ENCODE results near the gene NEMF. TPM values are rescaled to one million over a fixed set of nuclear protein-coding genes. Genes with fewer than 3 reads are reported as not detected.
A peak's percentile ranks its signal among the peaks of the same experiment; 100 is the strongest.
"Not testable (repeated sequence)": the region's sequence is repeated elsewhere in the genome, so short reads cannot be mapped to it uniquely, and the experiment has no call there.

The NEMF gene
- total and polyA plus RNA-seq, 3 experiments from 2014 or later: 48.9 to 71.9 (median 69.2) TPM

- no peak for DNase-seq
- ChIA-PET POLR2A (no interaction called here), CTCF (interaction anchor here (1.1 to 1.4 kb wide), 3 partner anchors 9 to 127 kb away, joined by 3 read pairs; no protein-coding TSS in a partner anchor)
- Mint-ChIP-seq H3K27ac (no peak overlapping the region), H3K27me3 (no peaks in the 10 kb centered on the region), H3K9me3 (no peaks in the 10 kb centered on the region), H3K36me3 (no peaks in the 10 kb centered on the region), H3K4me3 (no peak overlapping the region), H3K4me1 (peaks cover 3 to 12% (median 12%) of the 10 kb centered on the region in 3 donors)
- no peaks in the 10 kb centered on the region for H3K36me3 ChIP-seq (ENCODE audit: insufficient read depth, low read length)
- no peaks in the 10 kb centered on the region for H3K9me3 ChIP-seq (ENCODE audit: low read length)
- H3K4me1 ChIP-seq (ENCODE audit: insufficient read depth, low read length): peaks cover 11% of the 10 kb centered on the region
- H3K4me3 ChIP-seq (ENCODE audit: low read length): no peak overlapping the region
- no peaks in the 10 kb centered on the region for H3K27me3 ChIP-seq (ENCODE audit: insufficient read depth, low read length, poor library complexity, severe bottlenecking)
- H3K27ac ChIP-seq (ENCODE audit: low read depth, low read length): no peak overlapping the region
These were observed 23.1 kb upstream of the NEMF start for GRCh38 chr14:49875640-49876198.

GRCh38 chr14:49873548-49873947, 21.0 kb upstream of the NEMF start:
- H3K4me1 Mint-ChIP-seq: peaks cover 7 to 20% (median 8%) of the 10 kb centered on the region in 3 donors
- H3K27ac Mint-ChIP-seq; H3K27ac ChIP-seq (ENCODE audit: low read depth, low read length); H3K27me3 Mint-ChIP-seq; H3K36me3 Mint-ChIP-seq; H3K9me3 ChIP-seq (ENCODE audit: low read length); H3K4me1 ChIP-seq (ENCODE audit: insufficient read depth, low read length); H3K4me3 Mint-ChIP-seq; H3K27me3 ChIP-seq (ENCODE audit: insufficient read depth, low read length, poor library complexity, severe bottlenecking); DNase-seq; H3K4me3 ChIP-seq (ENCODE audit: low read length); H3K9me3 Mint-ChIP-seq; H3K36me3 ChIP-seq (ENCODE audit: insufficient read depth, low read length): not testable (repeated sequence)
- CTCF ChIA-PET: interaction anchor here (1.2 to 1.9 kb wide), 2 partner anchors 21 to 130 kb away, joined by 4 to 5 read pairs; partner anchors contain the start of gene NEMF
- POLR2A ChIA-PET: interaction anchor here (0.8 kb wide), 1 partner anchor 12 kb away, joined by 11 read pairs; no protein-coding TSS in a partner anchor

DNA sequence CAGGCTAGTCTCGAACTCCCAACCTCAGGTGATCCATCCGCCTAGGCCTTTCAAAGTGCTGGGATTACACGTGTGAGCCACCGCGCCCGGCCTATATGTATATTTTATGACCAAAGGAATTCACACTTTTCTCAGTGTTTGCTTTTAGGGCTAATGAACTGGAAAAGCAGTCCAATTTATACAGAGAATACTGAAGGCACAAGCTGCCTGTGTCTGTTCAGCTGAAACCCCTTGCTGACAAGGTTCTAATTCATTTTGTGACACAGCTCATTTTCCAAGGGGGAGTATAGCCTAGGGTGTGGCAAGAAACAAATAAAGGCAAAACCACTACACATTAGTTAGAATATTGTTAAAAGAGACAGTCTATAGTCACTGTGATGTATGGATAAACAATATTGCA, 18.3 kb upstream of the NEMF start:
- H3K9me3 ChIP-seq (ENCODE audit: low read length): no peaks in the 10 kb centered on the region
- Mint-ChIP-seq H3K9me3 (no peaks in the 10 kb centered on the region), H3K36me3 (no peaks in the 10 kb centered on the region), H3K4me1 (peaks cover 17 to 30% (median 17%) of the 10 kb centered on the region in 3 donors), H3K27ac (no peak overlapping the region), H3K27me3 (no peaks in the 10 kb centered on the region), H3K4me3 (no peak overlapping the region)
- H3K4me1 ChIP-seq (ENCODE audit: insufficient read depth, low read length): peaks cover 13% of the 10 kb centered on the region
- no peak overlapping the region for H3K4me3 ChIP-seq (ENCODE audit: low read length)
- ChIA-PET POLR2A (interaction anchor here (1.3 kb wide), 1 partner anchor 21 kb away, joined by 4 read pairs; the partner anchor contains the start of gene ARF6), CTCF (interaction anchor here (1.1 to 1.6 kb wide), 2 partner anchors 9 to 22 kb away, joined by 4 read pairs; no protein-coding TSS in a partner anchor)
- no peaks in the 10 kb centered on the region for H3K36me3 ChIP-seq (ENCODE audit: insufficient read depth, low read length)
- DNase-seq: no peak
- no peaks in the 10 kb centered on the region for H3K27me3 ChIP-seq (ENCODE audit: insufficient read depth, low read length, poor library complexity, severe bottlenecking)
- no peak overlapping the region for H3K27ac ChIP-seq (ENCODE audit: low read depth, low read length)

- Histone ChIP-seq H3K36me3 (ENCODE audit: insufficient read depth, low read length) (no peaks in the 10 kb centered on the region), H3K4me3 (ENCODE audit: low read length) (peak overlapping the region; percentile 70), H3K4me1 (ENCODE audit: insufficient read depth, low read length) (peaks cover 34% of the 10 kb centered on the region), H3K27ac (ENCODE audit: low read depth, low read length) (peak overlapping the region; percentile 75), H3K9me3 (ENCODE audit: low read length) (no peaks in the 10 kb centered on the region), H3K27me3 (ENCODE audit: insufficient read depth, low read length, poor library complexity, severe bottlenecking) (no peaks in the 10 kb centered on the region)
- H3K27ac Mint-ChIP-seq: peak overlapping the region; percentile 92 to 99 (median 98)
- no peaks in the 10 kb centered on the region for H3K27me3 Mint-ChIP-seq
- H3K36me3 Mint-ChIP-seq: no peaks in the 10 kb centered on the region
- peak overlapping the region; percentile 77 to 93 (median 89) for H3K4me3 Mint-ChIP-seq
- peaks cover 17 to 30% (median 17%) of the 10 kb centered on the region in 3 donors for H3K4me1 Mint-ChIP-seq
- ChIA-PET POLR2A (interaction anchor here (0.6 to 2.5 kb wide), 10 partner anchors 16 to 258 kb away, joined by 3 to 29 read pairs (median 9); partner anchors contain the start of genes ARF6, MGAT2, NEMF and RPL36AL), CTCF (interaction anchor here (1.3 to 10.7 kb wide), 11 partner anchors 11 to 245 kb away, joined by 3 to 203 read pairs (median 15); partner anchors contain the start of genes ARF6 and NEMF)
- DNase-seq: no peak
- H3K9me3 Mint-ChIP-seq: no peaks in the 10 kb centered on the region
These were observed 16.1 kb upstream of the NEMF start for GRCh38 chr14:49868720-49869114.

- H3K27me3 ChIP-seq (ENCODE audit: insufficient read depth, low read length, poor library complexity, severe bottlenecking): no peaks in the 10 kb centered on the region
- ChIA-PET POLR2A (interaction anchor here (0.5 to 2.5 kb wide), 17 partner anchors 16 to 664 kb away, joined by 3 to 29 read pairs (median 4); partner anchors contain the start of genes ARF6, MGAT2, NEMF and RPL36AL), CTCF (interaction anchor here (0.7 to 10.7 kb wide), 17 partner anchors 12 to 248 kb away, joined by 3 to 203 read pairs (median 7); partner anchors contain the start of genes ARF6, NEMF and VCPKMT)
- H3K4me3 ChIP-seq (ENCODE audit: low read length): peak overlapping the region; percentile 76
- no peaks in the 10 kb centered on the region for H3K36me3 ChIP-seq (ENCODE audit: insufficient read depth, low read length)
- peak; percentile 93 to 99 (median 97) for DNase-seq
- H3K4me1 ChIP-seq (ENCODE audit: insufficient read depth, low read length): peaks cover 40% of the 10 kb centered on the region
- H3K27ac Mint-ChIP-seq: peak overlapping the region; percentile 92 to 99 (median 98)
- H3K9me3 ChIP-seq (ENCODE audit: low read length): no peaks in the 10 kb centered on the region
- H3K36me3 Mint-ChIP-seq: peaks cover 0 to 3% (median 0%) of the 10 kb centered on the region in 3 donors
- H3K4me1 Mint-ChIP-seq: peaks cover 17 to 30% (median 17%) of the 10 kb centered on the region in 3 donors
- no peaks in the 10 kb centered on the region for H3K9me3 Mint-ChIP-seq
- H3K4me3 Mint-ChIP-seq: peak overlapping the region; percentile 77 to 93 (median 89)
- no peaks in the 10 kb centered on the region for H3K27me3 Mint-ChIP-seq
- peak overlapping the region; percentile 75 for H3K27ac ChIP-seq (ENCODE audit: low read depth, low read length)
These were observed 15.5 kb upstream of the NEMF start for GRCh38 chr14:49867831-49868719.

DNA sequence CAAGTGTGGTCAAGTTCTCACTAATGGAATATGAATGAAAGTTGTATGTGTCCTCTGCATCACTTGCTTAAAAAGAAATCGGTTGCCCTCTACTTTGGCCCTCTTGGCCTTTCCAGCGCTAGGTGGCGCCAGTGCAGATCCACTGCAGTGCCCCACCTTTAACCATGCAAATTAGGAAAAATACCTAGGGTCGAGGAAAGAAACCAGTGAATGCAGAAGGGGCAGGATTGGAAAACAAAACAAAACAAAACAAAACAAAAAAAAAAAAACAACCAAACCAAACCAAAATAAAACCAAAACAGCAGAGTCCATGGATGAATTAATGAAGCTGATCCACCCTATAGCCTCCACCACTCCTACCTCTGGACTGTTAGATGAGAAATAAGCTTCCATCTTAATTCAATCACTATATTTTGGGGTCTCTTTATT, 12.9 kb upstream of the NEMF start:
- H3K36me3 ChIP-seq (ENCODE audit: insufficient read depth, low read length): no peaks in the 10 kb centered on the region
- POLR2A ChIA-PET: interaction anchor here (0.6 to 2.3 kb wide), 7 partner anchors 27 to 239 kb away, joined by 3 to 11 read pairs (median 4); partner anchors contain the start of gene ARF6

GRCh38 chr14:49863487-49864281, 11.1 kb upstream of the NEMF start:
- POLR2A ChIA-PET: interaction anchor here (0.9 to 5.8 kb wide), 20 partner anchors 12 to 278 kb away, joined by 3 to 73 read pairs (median 12); partner anchors contain the start of genes ARF6, DNAAF2, KLHDC2 and MGAT2
- Histone ChIP-seq H3K4me3 (ENCODE audit: low read length) (peak overlapping the region; percentile 94), H3K27ac (ENCODE audit: low read depth, low read length) (peak overlapping the region; percentile 95), H3K9me3 (ENCODE audit: low read length) (no peaks in the 10 kb centered on the region), H3K27me3 (ENCODE audit: insufficient read depth, low read length, poor library complexity, severe bottlenecking) (no peaks in the 10 kb centered on the region), H3K4me1 (ENCODE audit: insufficient read depth, low read length) (peaks cover 47% of the 10 kb centered on the region), H3K36me3 (ENCODE audit: insufficient read depth, low read length) (no peaks in the 10 kb centered on the region)
- peak in 2 of 5 donors; percentile 43 to 63 for DNase-seq
- Mint-ChIP-seq H3K4me1 (peaks cover 20 to 26% (median 24%) of the 10 kb centered on the region in 3 donors), H3K27ac (no peak overlapping the region), H3K4me3 (no peak overlapping the region), H3K36me3 (peaks cover 0 to 19% (median 0%) of the 10 kb centered on the region in 3 donors), H3K27me3 (peaks cover 0 to 13% of the 10 kb centered on the region in 2 donors), H3K9me3 (peaks cover 0 to 4% (median 3%) of the 10 kb centered on the region in 5 donors)
- CTCF ChIA-PET: interaction anchor here (0.8 to 10.7 kb wide), 31 partner anchors 9 to 457 kb away, joined by 3 to 203 read pairs (median 8); partner anchors contain the start of genes ARF6, DNAAF2, MGAT2 and NEMF

More for the DNA sequence above, 12.9 kb upstream of the NEMF start:
- no peak overlapping the region for H3K27ac ChIP-seq (ENCODE audit: low read depth, low read length)
- H3K4me1 ChIP-seq (ENCODE audit: insufficient read depth, low read length): peaks cover 50% of the 10 kb centered on the region
- H3K4me1 Mint-ChIP-seq: peaks cover 25 to 35% (median 27%) of the 10 kb centered on the region in 3 donors
- H3K9me3 ChIP-seq (ENCODE audit: low read length): no peaks in the 10 kb centered on the region
- H3K4me3 Mint-ChIP-seq: no peak overlapping the region
- H3K27me3 Mint-ChIP-seq: peaks cover 0 to 13% of the 10 kb centered on the region in 2 donors
- no peak overlapping the region for H3K4me3 ChIP-seq (ENCODE audit: low read length)
- no peak overlapping the region for H3K27ac Mint-ChIP-seq
- peaks cover 0 to 19% (median 0%) of the 10 kb centered on the region in 3 donors for H3K36me3 Mint-ChIP-seq
- peaks cover 0 to 4% (median 3%) of the 10 kb centered on the region in 5 donors for H3K9me3 Mint-ChIP-seq
- DNase-seq: peak; percentile 62 to 81 (median 68)
- no peaks in the 10 kb centered on the region for H3K27me3 ChIP-seq (ENCODE audit: insufficient read depth, low read length, poor library complexity, severe bottlenecking)
- CTCF ChIA-PET: interaction anchor here (0.7 to 10.7 kb wide), 31 partner anchors 12 to 639 kb away, joined by 3 to 203 read pairs (median 5); partner anchors contain the start of genes ARF6, MGAT2, NEMF and RPL36AL
